Effector CD4-positive, alpha-beta T cell (primary cell): ENCODE measurements around the gene TANK.
"Not testable (repeated sequence)": the region's sequence is repeated elsewhere in the genome, so short reads cannot be mapped to it uniquely, and the experiment has no call there.

Experiments
- DNase-seq: peaks from one replicate; pipeline ENCODE4 v3.0.0-alpha.2; 2020

The TANK gene

DNA sequence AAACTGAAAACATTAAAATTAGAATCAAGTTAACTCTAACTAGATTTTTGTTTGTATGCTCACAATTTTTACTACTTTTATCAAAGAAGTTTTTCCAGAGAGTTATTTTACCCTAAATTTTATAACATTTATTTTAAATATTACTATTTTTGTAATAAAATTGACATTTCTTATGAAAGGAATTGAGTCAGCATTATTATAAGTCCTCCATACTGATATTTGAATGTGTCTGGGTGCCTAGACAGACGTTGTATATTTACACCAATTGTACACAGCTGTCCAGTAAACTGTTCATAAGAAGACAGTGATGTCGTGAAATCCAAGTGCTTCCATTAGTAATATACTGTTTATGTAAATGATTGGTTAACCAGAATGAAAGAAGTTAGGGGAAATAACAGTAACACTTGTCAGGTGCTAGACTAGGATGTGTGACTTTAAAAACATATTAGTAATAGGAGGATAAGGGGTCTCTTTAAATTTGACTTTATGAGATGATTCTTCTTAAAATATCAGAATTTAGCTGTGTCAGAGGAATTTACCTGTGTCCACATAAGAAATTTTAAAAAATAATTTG is 73.7 kb downstream of the TANK start:
- no peak for DNase-seq

DNA sequence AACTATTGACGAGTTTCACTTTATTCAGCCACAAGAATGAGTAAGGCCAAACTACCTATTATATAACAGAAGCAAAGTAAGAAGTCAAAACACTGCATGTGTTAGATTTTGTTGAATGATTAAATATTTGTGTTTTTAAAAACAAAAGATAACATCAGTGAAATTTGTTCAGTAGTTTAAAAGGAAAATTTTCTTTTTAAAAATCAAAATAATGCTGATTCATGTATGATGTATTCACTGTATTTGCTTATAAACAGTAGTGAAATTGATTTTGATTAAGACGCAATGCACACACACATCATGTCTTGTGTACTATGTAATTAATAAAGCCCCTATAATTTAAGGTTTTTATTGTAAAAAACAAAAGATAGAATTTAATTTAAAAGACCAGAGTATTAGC is 74.4 kb downstream of the TANK start:
- DNase-seq = no peak

DNA sequence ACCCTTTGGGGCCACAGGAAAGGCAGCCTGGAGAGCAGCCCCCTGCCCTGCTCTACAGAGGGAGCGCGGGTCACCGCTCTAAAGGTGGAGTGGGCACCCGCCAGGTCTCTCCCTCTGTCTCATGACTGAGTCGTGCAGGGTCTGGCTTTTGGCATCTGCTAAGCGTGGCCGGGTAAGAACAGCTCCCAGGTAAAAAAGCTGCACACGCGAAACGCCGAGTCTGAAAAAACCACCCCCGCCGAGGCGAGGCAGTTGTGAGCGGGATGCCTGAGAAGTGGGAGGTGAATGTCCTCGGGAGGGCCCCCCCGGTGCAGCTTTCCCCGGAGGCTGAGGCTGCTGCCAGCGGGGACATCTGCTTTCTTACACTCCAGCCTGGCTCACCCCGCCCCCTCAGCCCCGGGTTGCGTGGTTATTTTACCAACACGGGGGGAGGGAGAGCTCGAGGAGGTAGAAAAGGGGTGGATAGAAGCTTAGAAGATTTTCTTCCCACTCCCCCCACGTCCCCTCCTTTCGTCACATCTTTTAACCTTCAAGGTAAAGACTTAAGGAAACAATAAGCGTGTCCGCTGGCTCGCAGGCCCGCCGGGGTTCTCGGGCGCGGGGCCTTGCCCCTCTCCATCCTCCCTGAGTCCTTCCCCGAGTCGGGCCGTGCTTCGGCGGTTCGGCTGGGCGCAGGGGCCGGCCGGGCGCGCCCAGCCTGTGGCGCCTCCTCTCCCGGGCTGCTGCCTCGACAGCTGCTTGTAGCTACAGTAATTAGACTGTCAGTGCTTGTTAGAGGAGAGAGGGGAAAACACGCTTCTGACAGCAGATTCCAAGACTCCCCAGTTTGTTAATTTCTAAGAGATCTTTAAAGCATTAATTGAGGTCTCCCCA is 77.4 kb downstream of the TANK start:
- peak; percentile 39 for DNase-seq

DNA sequence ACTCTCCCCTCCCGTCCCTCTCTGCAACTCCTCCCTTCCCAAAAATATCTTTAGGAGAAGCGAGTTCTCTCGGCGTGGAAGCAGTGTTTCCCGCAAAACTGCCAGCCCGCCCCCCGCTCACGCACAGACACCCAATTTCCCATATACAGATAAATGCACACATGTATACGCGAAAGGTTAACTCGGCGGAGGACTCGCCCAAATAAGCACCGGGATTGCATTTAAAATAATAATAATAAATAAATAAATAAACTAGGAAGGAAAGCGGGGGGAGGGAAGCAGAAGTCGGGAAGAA is 78.0 kb downstream of the TANK start:
- no peak for DNase-seq

DNA sequence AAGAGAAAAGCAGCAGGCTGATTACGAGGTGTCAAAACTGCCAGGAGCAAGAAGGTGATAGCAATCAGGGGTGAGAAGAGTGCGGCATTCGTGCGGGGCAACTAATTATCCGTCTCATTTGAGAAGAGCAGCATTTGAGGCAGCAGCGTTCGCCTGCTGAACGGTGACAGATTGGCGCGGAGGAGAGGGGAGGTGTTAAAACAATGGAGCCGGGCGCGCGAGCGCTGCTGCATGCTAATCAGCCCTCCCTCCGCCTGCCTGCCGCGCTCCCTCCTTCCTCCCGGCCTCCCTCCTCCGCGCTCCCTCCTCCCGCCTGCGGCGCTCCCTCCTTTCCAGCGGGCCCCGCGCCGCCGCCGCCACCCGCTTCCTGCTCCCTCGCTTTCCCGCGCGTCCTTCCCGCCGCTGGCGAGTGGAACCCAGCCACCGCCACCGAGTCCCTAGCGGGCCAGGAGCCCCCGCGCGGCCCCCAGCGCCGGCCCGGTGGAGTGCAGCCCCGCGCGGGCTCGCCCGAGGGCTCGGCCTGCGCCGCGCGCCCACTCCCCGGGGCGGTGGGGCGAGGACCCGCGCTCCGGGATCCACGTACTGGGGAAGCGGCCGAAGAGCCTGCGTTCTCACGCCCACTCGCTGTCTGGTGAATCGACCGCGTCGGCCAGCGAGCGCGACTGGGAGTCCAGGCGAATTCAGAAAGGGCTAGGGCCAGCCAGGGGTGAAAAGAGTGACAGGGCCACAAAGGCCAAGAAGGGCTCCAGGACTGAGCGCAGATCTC is 78.5 kb downstream of the TANK start:
- DNase-seq = peak; percentile 62

DNA sequence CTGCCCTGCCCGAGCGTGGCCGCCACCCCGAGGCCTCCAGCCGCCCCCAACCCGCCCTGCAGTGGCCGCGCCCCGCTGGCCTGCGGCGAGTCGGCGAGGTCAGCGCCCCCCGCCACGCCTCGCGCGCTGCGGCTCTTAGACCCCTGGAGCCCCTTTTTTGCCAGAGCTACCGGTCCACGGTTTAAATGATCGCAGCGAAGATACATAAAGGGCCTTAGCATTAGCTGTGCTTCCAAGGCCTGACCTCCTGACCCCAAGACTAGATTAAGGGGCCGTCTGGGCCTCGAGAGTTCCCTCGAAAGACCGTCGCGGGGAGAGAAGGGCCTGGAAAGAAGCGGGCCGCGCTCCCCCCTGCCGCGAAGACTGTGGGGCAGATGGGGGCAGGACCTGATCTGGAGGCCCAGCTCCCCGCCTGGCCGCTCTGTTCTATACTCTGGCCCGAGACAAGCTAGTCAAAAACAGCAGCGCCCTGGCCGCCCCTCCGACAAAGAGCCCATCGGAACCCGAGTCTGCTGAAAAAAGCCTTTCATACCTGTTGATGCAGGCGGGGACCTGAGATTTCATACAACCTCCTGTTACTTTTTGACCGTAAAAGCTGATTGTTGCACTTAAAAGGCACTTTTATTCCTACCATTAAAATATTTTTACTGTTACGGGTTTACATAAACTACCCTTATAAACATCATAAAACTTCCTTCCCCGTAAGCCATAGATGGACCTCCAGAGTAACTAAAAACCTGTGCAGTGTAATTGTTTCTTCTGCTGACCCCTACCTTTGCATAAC is 79.3 kb downstream of the TANK start:
- no peak for DNase-seq

DNA sequence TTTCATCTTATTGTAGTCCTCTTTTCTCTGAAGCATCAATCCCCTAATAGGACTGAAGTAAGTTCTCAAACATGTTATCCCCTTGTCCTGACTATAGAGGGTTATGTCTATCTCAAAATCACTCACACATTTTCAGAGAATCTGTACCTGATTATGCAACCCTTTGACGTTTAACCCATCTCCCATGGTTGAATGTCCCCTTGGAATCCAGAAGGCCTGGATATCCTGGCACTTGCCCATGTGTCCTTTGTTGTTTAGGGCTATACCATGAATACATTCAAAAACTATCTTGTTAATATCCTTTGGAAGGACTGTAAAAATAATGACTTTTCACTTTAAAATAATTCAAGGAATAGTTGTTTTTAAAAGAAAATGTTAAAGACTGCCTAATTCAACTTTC is 81.7 kb downstream of the TANK start:
- DNase-seq = no peak

DNA sequence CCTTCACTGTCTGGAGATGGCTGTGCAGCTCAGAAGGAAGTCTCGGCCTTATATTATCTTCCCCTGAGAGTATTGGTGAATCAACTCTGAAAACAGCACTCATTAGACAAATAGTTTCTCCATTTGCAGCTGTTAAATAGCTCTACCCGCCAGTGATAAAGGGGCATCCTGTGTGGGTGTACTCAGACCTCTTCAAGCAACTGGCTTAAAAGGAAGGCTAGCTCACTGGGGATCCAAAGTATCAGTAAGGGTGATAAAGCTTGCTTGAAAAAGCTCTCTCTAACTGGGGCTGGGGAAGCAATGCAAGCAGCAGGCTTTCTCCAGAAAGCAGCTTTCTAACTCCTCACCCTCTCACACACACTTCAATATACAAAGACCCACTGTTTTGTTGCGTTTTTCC is 83.1 kb downstream of the TANK start:
- DNase-seq = no peak

DNA sequence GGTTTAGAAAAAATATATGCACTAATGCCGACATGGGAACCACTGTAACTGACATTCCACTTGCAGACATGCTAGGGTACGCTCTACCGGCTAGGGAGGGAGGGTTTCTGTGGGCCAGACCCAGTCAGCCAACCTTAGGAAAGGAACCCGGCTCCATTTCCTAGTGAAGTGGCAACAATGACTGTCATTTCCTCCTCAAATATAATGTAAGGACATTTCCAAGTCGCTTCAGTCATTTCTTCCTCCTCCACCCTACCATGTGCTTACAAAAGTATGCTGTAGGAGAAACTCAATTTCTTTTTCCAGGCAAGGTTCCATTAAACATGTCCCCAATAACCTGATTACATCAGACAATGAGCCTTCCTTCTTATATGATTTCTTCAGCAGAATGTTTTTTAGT is 83.7 kb downstream of the TANK start:
- DNase-seq = no peak

DNA sequence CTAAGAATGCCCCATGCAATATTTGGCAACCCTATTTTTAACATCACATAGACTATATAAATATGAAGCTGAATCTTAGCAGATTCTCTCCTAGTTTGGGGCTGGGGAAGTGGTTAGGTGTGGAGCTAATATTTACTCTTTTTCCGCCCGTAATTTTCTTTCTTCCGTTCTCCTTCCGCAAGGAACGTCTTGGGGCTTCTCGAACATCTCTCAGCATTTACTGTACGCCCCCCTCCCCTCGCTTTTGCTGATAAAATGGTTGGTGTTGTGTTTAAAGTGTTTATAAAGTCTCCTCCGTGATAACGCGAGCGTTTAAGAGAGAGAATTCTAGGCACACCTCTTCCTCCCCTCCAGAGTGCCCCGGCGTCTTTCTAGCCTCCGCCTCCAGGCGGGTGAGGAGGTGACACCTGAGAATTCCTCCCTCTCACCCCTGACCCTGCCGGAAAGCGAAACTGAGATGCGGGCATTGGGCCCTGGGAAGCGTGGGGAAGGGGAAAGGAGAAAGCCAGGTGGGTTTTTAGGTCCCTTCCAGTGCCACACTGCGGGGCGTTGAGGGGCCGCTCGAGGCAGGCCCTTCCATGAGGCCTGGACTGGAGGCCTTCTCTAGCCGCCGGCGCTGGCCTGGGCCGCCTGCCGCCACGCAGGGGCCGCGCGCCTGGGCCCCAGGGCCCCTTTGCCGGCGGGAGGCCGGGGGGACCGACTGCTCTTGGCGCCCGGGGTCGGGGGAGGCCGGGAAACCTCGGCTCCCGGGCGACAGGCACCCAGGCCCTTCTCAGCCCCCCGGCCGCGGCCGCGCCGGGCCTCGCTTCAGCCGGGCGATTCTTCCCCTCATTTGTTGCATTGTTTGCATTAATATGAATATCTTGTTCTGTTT is 84.4 kb downstream of the TANK start:
- DNase-seq = peak; percentile 67

DNA sequence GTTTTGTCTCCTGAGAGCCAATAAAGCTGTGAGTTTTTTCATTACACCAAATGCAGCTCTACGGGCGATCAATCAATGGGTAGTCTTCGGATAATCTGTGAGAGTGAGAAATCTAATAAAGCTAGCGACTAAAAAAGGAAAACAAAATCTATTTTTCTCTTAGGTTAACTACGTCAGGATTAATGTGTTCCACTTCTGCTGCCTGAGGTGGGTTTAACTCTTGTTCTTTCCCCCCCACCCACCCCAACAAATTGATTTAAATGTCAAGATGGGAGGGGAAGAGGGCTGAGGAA is 85.0 kb downstream of the TANK start:
- no peak for DNase-seq

DNA sequence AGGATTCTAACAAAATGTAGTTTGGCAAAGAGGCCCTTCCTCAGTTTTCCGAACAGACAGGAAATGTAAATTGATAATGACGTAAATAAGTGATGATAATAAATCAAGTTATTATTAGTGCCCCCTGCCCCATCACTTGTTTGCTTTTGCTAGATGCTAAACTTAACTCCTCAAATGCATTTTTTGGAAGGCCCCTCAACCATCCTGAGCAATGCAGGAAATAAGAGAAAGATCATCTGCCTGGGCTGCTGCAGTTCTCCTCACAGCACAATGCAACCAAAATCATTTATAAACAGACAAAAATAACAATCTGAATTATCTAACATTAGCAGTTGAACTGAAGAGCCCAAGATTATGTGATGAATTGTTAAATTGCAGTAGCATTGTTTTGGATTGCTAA is 85.4 kb downstream of the TANK start:
- DNase-seq = no peak

DNA sequence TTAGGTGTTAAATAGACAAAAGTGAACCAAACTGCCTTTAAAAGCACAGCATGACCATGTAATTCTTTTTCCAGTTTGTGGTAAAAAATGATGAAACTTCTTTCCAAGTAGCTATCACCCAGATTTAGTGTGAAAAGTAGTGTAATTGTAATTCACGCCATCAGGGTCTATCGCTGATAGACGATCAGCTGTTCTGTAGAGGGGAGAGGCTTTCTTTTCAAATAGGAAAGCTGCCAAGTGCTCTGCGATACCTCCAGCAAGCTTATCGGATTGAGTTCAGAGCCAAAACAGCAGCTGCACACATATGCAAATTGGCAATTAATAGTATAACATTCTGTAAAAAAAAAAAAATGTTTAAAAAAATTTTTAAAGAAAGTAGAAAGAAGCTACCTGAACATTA is 86.1 kb downstream of the TANK start:
- DNase-seq = no peak

DNA sequence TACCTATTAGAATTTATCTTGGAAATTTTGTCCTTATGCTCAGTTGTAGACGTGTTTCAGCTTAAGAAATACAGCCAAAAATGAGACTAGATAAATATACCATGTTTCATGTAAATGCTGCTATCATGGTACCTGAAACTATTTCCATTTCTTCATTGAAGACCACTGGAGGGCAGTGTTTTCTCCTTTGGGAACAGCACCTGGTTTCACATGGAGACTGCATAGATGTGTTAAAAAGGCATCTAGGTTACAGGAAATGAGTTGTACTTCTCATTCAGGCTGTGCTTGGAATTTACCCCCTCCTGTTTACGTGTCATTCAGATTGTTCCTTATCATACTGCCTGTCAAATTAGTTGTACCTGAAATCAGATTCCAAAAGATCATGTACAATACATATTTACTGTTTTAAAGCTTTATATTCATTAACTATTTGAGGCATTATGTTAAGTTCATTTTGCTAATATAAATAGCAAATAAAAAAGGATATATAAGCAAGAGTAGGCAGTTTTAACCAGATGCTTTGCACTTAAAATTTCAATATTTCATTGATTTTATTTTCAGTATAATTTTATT is 90.7 kb downstream of the TANK start:
- DNase-seq = no peak

DNA sequence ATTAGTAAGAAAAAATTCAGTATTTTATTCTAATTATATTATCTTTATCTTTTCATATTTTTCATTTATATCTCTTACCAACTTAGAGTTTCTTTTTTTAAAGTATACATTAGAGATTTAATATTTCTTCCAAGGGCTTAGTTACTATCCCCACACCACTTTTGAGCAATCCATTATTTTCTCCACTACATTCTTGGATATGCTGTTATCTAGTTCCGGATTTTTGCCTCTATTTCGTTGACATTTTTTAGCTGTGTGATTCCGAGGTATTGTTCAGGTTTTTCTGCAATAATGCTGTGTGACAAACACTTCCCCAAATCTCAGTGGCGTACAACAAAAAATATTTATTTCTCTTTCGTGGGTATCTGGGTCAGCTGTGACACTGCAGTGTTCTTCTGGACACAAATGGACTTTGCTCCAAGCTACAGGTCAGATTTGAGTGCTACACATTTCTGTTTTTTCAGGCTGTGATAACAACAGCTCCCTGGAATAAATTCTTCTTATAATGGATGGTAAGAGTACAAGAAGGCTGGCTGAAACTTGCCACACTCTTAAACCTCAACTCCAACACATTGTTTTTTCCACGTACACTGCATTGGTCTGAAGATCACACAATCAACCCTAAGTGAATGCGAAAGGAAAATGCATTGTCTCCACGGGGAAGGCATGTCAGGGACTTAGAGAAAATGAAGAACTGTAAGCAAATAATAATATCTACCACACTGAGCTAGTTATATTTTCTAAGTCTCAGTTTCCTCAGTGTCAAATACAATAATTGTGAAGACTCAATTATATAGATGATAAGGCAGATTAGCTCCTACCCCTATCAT is 97.1 kb downstream of the TANK start:
- no peak for DNase-seq

DNA sequence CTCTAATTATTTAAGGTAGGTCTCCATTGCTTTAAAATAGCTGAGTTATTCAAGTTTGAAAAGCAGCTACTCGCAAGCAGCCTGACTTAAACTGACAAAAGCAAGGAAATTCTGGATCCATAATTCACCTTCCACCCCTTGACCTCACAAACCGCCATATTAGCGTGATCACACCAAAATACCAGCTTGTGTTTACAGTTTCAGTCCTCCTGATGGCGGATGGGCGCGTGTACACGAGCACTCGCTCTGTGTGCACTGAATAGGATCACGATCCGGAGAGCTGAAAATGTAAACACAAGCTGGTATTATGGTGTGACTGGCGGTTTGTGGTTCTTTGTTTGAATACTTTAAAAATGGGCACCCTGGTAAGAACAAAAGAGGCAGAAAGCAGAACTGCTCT is 105.6 kb downstream of the TANK start:
- DNase-seq = no peak

DNA sequence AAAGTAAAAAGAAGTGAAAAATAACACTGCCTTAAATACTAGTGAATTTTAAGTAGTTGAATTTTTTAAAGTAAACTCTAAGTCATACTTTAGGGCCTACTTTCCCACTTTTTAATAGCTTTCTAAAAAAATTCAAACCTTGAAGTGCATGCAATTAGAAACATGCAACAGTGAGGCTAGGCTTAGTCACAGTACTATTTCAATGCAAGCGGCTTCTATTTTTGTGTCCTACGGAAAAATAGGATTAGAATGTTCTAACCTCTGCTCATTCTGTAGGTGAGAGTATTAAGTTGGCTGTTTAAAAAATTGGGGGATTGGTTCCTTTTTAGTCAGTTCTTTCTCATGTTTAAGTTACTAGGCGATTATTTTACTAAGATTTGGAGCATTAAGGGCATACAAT is 108.9 kb downstream of the TANK start:
- no peak for DNase-seq

DNA sequence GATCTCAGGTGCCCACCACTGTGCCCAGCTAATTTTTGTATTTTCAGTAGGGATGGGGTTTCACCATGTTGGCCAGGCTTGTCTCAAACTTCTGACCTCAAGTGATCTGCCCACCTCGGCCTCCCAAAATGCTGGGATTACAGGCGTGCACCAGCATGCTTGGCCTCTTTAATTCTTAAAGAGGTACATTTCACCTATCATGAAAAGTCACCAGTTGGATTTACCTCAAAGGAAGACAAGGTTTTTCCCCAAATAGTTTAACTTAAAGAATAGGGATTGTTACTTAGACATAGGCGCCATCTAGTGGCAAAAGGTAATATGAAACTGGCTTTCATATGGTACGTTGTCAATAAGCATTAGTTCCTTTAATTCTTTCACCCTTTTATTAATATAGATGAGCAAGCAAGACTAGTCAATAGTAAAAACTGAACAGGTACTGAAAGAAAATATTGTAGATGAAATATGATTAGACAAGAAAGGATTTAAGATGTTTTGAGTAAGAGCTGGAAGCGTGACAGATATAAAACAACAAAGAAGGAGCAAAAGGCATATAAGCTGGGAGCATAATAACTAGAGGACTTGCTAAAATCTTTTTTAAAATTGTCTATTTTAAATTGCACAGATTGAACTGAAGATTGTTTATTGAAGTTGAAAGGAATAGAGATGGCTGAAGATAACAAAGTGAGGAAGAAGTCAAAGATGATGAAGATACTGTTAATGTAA is 113.0 kb downstream of the TANK start:
- DNase-seq = peak; percentile 57

DNA sequence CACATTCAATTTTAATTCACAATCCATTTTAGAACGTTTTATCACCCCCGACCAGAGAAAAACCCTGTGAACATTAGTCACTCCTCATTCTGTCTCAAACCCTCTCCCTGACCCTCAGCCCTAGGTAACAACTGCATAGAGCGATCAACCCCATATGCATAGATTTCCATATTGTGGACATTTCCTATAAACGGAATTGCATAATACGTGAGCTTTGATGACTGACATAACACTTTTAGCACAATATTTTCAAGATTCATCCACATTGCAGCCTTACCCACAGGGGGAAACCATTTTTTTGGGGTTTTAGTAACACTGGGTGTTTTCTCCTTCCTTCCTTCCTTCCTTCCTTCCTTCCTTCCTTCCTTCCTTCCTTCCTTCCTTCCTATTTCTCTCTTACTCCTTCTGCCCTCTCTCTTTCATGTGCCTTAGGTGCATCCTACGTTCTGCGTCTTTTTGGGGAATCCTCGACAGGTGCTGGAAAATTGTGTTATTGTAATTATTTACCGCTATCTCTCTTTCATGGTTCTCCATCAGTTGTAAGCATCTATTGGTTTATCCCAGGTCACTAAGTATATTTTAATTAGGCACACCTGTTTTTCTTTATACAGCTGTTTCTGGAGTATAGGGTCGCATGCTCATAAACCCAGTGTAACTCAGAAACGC is 118.5 kb downstream of the TANK start:
- DNase-seq = not testable (repeated sequence)
